DND-41 (cell line): ENCODE data around the gene AGL.

Experiments used
- CTCF ChIP-seq: IDR thresholded peaks from 2 replicates; pipeline ENCODE4 v1.5.1; 2012; ENCODE audit warnings: borderline replicate concordance, low read length, moderate library complexity, mild to moderate bottlenecking; ENCODE audit not compliant: poor library complexity, severe bottlenecking; ENCODE audit errors: extremely low read depth
- EZH2 ChIP-seq: IDR thresholded peaks from 3 replicates; pipeline ENCODE4 v1.6.1; 2012; ENCODE audit warnings: borderline replicate concordance, low read depth, mild to moderate bottlenecking, moderate library complexity, low read length, inconsistent platforms; ENCODE audit not compliant: severe bottlenecking

- TF ChIP-seq CTCF (no peak), EZH2 (no peak)
These were observed 24.5 kb upstream of the AGL start for GRCh38 chr1:99825702-99826101.
